A549 (cell line): Measurements from ENCODE around the gene IFNA2. TPM values are rescaled to one million over a fixed set of nuclear protein-coding genes. Genes with fewer than 3 reads are reported as not detected.

ENCODE experiments used
- ATAC-seq, 2 experiments: fragments of 200-7000 bp in 1 of 2; fragments of >200 bp in 1 of 2; cut with Nextera tagmentation in 1 of 2; cut with Tn5 transposase in 1 of 2; 3 replicates each; pipeline versions ENCODE4 v1.8.0 to v1.9.1; 2018 to 2020; ENCODE audit warnings: mild to moderate bottlenecking in 1 of 2, moderate library complexity in 1 of 2
- CTCF ChIA-PET: fragments of 300-600 bp; sonication (Branson Sonifier 250); formaldehyde crosslinking; extraction: SDS; loops from one replicate; lab custom pipeline; 2021; ENCODE audit warnings: antibody characterized with exemption, inconsistent platforms; lab: Yijun Ruan, JAX
- POLR2A ChIA-PET: fragments of 350-600 bp; formaldehyde crosslinking; extraction: SDS; loops from one replicate; lab custom pipeline; 2021; ENCODE audit warnings: antibody characterized with exemption, inconsistent platforms; lab: Yijun Ruan, JAX
- DNase-seq, 2 experiments: peaks; one replicate each; pipeline versions ENCODE4 v3.0.0 to v3.0.0-alpha.2; 2011 to 2016; ENCODE audit warnings: low read depth in 1 of 2, low spot score in 1 of 2
- FAIRE-seq: peaks from 2 replicates; lab custom pipeline; 2011; peaks lifted over from hg19 to GRCh38; lab: Jason Lieb, UNC
- H3K27ac ChIP-seq, 2 experiments: fragments of >200 bp; sonication (Bioruptor Twin); formaldehyde crosslinking; 3 replicates each; pipeline ENCODE4 v1.5.1; 2016 to 2017
- H3K4me1 ChIP-seq: fragments of >200 bp; sonication (Bioruptor Twin); formaldehyde crosslinking; 3 replicates; pipeline ENCODE4 v1.6.1; 2016
- H3K4me2 ChIP-seq: fragments of >200 bp; sonication (Bioruptor Twin); formaldehyde crosslinking; 3 replicates; pipeline ENCODE4 v1.6.1; 2016
- H3K4me3 ChIP-seq: fragments of >200 bp; sonication (Bioruptor Twin); formaldehyde crosslinking; 3 replicates; pipeline ENCODE4 v1.5.1; 2016
- H3K9me3 ChIP-seq: fragments of >200 bp; sonication (Bioruptor Twin); formaldehyde crosslinking; 3 replicates; pipeline ENCODE4 v1.6.1; 2016
- CEBPB ChIP-seq, 2 experiments: fragments of >200 bp in 1 of 2; sonication (Bioruptor Twin) in 1 of 2; formaldehyde crosslinking in 1 of 2; IDR thresholded peaks; 2 replicates each; pipeline ENCODE4 v1.6.1; 2012 to 2016
- EHMT2 ChIP-seq: fragments of 200-600 bp; sonication (generic); IDR thresholded peaks from 2 replicates; pipeline ENCODE4 v1.6.1; 2016; ENCODE audit warnings: antibody characterized with exemption, low read depth, mild to moderate bottlenecking, moderate library complexity
- EP300 ChIP-seq, 2 experiments: fragments of >200 bp; sonication (Bioruptor Twin); formaldehyde crosslinking; IDR thresholded peaks; 2 replicates in 1 of 2; 3 replicates in 1 of 2; pipeline ENCODE4 v1.6.1; 2016 to 2017
- FOSB ChIP-seq: fragments of 250-450 bp; sonication (Bioruptor Pico); IDR thresholded peaks from 2 replicates; pipeline ENCODE4 v1.5.0; 2020; ENCODE audit warnings: mild to moderate bottlenecking, moderate library complexity
- FOSL2 ChIP-seq, 2 experiments: fragments of 450-650 bp in 1 of 2; fragments of >200 bp in 1 of 2; sonication (Bioruptor Twin) in 1 of 2; formaldehyde crosslinking; IDR thresholded peaks; 2 replicates each; pipeline versions ENCODE4 v1.5.0 to v1.6.1; 2016 to 2020; ENCODE audit warnings: mild to moderate bottlenecking in 1 of 2, moderate library complexity in 1 of 2
- FOXS1 ChIP-seq: fragments of 250-450 bp; sonication (Bioruptor Pico); IDR thresholded peaks from 2 replicates; pipeline ENCODE4 v1.5.0; 2020; ENCODE audit warnings: mild to moderate bottlenecking, moderate library complexity
- GATA3 ChIP-seq: IDR thresholded peaks from 2 replicates; pipeline ENCODE4 v1.6.1; 2012; ENCODE audit warnings: borderline replicate concordance
- JUN ChIP-seq, 2 experiments: fragments of >200 bp; sonication (Bioruptor Twin); formaldehyde crosslinking; IDR thresholded peaks; 2 replicates in 1 of 2; 3 replicates in 1 of 2; pipeline ENCODE4 v1.6.1; 2016 to 2017
- KDM1A ChIP-seq: fragments of 200-600 bp; sonication (generic); IDR thresholded peaks from 2 replicates; pipeline ENCODE4 v1.6.1; 2016; ENCODE audit warnings: low read depth, mild to moderate bottlenecking
- KDM5A ChIP-seq: fragments of 200-600 bp; sonication (generic); IDR thresholded peaks from 2 replicates; pipeline ENCODE4 v1.6.1; 2016; ENCODE audit warnings: antibody characterized with exemption, mild to moderate bottlenecking
- MAZ ChIP-seq: fragments of 150-350 bp; IDR thresholded peaks from 2 replicates; pipeline ENCODE4 v1.6.1; 2014; ENCODE audit warnings: antibody characterized with exemption, low read depth, low read length, borderline replicate concordance
- NR3C1 ChIP-seq: fragments of >200 bp; sonication (Bioruptor Twin); formaldehyde crosslinking; IDR thresholded peaks from 3 replicates; pipeline ENCODE4 v1.6.1; 2017
- RAD21 ChIP-seq, 2 experiments: fragments of >200 bp in 1 of 2; sonication (Bioruptor Twin) in 1 of 2; formaldehyde crosslinking in 1 of 2; IDR thresholded peaks in 1 of 2; conservative IDR thresholded peaks in 1 of 2; 2 replicates in 1 of 2; 3 replicates in 1 of 2; pipeline ENCODE4 v1.6.1; 2012 to 2018; ENCODE audit warnings: inconsistent platforms in 1 of 2
- RARB ChIP-seq: fragments of 250-450 bp; sonication (Bioruptor Pico); IDR thresholded peaks from 2 replicates; pipeline ENCODE4 v1.8.0; 2021; ENCODE audit warnings: mild to moderate bottlenecking, moderate library complexity
- RCOR1 ChIP-seq: fragments of 150-350 bp; IDR thresholded peaks from 2 replicates; pipeline ENCODE4 v1.6.1; 2014; ENCODE audit warnings: antibody characterized with exemption, low read length, low read depth
- SMC3 ChIP-seq: fragments of >200 bp; sonication (Bioruptor Twin); formaldehyde crosslinking; IDR thresholded peaks from 3 replicates; pipeline ENCODE4 v1.6.1; 2018; ENCODE audit warnings: inconsistent platforms
- TP53 ChIP-seq: fragments of 250-450 bp; sonication (Bioruptor Pico); IDR thresholded peaks from 2 replicates; pipeline ENCODE4 v1.5.0; 2021; ENCODE audit warnings: mild to moderate bottlenecking, moderate library complexity
- ZC3H11A ChIP-seq: fragments of 450-650 bp; IDR thresholded peaks from 2 replicates; pipeline ENCODE4 v1.6.1; 2014; ENCODE audit warnings: antibody characterized with exemption, mild to moderate bottlenecking
- ZNF302 ChIP-seq: fragments of 250-450 bp; sonication (Bioruptor Pico); IDR thresholded peaks from 2 replicates; pipeline ENCODE4 v1.9.0; 2021; ENCODE audit warnings: inconsistent platforms, mild to moderate bottlenecking, moderate library complexity
- WGBS: methylation state at CpG from one replicate; pipeline ENCODE4 v1.1.6; 2017; ENCODE audit errors: missing lambda C conversion rate; 5-methylcytosine and 5-hydroxymethylcytosine counted together
- polyA plus RNA-seq, 4 experiments: library from polyadenylated mRNA; depleted of rRNA in 3 of 4; stranded (reverse); fragments of >200 nt; fragmentation: RNase III in 1 of 4; extraction: RNeasy Plus Mini Kit Qiagen cat#74134 plus additional on column Dnase treatment in 1 of 4; gene quantifications; 2 replicates in 3 of 4; 3 replicates in 1 of 4; pipeline ENCODE4 v1.2.3, GENCODE V29; 2011 to 2017
- TF ChIP-seq, protein P1 (sequence below): fragments of 250-450 bp; sonication (Bioruptor Pico); IDR thresholded peaks from 2 replicates; pipeline ENCODE4 v1.5.0; 2021; ENCODE audit warnings: mild to moderate bottlenecking, moderate library complexity, borderline replicate concordance
- TF ChIP-seq, protein P2 (sequence below): IDR thresholded peaks from 2 replicates; pipeline ENCODE4 v1.6.1; 2012
- TF ChIP-seq, protein P3 (sequence below): IDR thresholded peaks from 2 replicates; pipeline ENCODE4 v1.6.1; 2012
- TF ChIP-seq, protein P4 (sequence below): fragments of 150-350 bp; IDR thresholded peaks from 2 replicates; pipeline ENCODE4 v1.6.1; 2014; ENCODE audit warnings: low read depth, mild to moderate bottlenecking, low read length
- TF ChIP-seq, protein P5 (sequence below): fragments of >200 bp; sonication (Bioruptor Twin); formaldehyde crosslinking; IDR thresholded peaks from 3 replicates; pipeline ENCODE4 v1.6.1; 2016

IFNA2 gene
- polyA plus RNA-seq, 2 of the 4 experiments (the other 2 are of a cell fraction): not detected

DNA sequence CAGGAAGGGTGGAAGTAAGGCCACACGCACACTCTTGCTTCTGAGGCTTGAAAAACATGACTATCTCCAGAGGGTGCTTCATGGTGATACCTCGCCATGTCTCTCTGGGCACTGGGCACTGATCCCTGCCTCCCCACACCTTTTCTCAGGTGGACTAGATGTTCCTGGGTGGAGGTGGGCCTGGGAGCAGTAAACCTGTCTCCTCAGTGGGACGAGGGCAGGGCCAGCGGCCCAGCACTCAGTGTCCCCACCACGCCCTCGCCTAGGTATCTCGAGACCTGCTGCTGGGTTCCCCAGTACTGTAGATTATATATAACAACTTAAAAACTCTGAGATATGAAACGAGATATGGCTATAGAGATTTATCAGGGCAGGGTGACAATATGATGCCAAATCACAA, 22.9 kb downstream of the IFNA2 start:
- Histone ChIP-seq H3K9me3 (no peaks in the 10 kb centered on the region), H3K27ac (no peak overlapping the region), H3K4me3 (no peak overlapping the region), H3K4me2 (no peak overlapping the region), H3K4me1 (no peaks in the 10 kb centered on the region)
- TF ChIP-seq CEBPB (IDR thresholded peaks at IDR 0.05): no peak
- no peak for TF ChIP-seq TP53 (CRISPR knock-in tag)
- TF ChIP-seq, protein P1, sequence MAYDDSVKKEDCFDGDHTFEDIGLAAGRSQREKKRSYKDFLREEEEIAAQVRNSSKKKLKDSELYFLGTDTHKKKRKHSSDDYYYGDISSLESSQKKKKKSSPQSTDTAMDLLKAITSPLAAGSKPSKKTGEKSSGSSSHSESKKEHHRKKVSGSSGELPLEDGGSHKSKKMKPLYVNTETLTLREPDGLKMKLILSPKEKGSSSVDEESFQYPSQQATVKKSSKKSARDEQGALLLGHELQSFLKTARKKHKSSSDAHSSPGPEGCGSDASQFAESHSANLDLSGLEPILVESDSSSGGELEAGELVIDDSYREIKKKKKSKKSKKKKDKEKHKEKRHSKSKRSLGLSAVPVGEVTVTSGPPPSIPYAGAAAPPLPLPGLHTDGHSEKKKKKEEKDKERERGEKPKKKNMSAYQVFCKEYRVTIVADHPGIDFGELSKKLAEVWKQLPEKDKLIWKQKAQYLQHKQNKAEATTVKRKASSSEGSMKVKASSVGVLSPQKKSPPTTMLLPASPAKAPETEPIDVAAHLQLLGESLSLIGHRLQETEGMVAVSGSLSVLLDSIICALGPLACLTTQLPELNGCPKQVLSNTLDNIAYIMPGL: no peak
- TF ChIP-seq RARB (CRISPR knock-in tag): no peak
- no peak for TF ChIP-seq EP300 (IDR thresholded peaks at IDR 0.05)
- no peak for TF ChIP-seq ZC3H11A
- no peak for TF ChIP-seq FOXS1 (CRISPR knock-in tag)
- TF ChIP-seq, protein P2, sequence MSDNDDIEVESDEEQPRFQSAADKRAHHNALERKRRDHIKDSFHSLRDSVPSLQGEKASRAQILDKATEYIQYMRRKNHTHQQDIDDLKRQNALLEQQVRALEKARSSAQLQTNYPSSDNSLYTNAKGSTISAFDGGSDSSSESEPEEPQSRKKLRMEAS: no peak
- no peak for TF ChIP-seq SMC3
- TF ChIP-seq, protein P3, sequence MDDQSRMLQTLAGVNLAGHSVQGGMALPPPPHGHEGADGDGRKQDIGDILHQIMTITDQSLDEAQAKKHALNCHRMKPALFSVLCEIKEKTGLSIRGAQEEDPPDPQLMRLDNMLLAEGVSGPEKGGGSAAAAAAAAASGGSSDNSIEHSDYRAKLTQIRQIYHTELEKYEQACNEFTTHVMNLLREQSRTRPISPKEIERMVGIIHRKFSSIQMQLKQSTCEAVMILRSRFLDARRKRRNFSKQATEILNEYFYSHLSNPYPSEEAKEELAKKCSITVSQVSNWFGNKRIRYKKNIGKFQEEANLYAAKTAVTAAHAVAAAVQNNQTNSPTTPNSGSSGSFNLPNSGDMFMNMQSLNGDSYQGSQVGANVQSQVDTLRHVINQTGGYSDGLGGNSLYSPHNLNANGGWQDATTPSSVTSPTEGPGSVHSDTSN: no peak
- no peak for TF ChIP-seq ZNF302 (CRISPR knock-in tag)
- TF ChIP-seq RAD21 (conservative IDR thresholded peaks at IDR 0.05 in 1 of 2, IDR thresholded peaks at IDR 0.05 in 1 of 2): no peak
- no peak for TF ChIP-seq FOSL2 (IDR thresholded peaks at IDR 0.05)
- no peak for TF ChIP-seq FOSL2 (CRISPR knock-in tag; IDR thresholded peaks at IDR 0.05)
- no peak for TF ChIP-seq MAZ
- no peak for TF ChIP-seq RCOR1
- POLR2A ChIA-PET: no interaction called here
- DNase-seq (no peak), FAIRE-seq (no peak), ATAC-seq (no peak)
- CTCF ChIA-PET: no interaction called here
- WGBS: 45% methylated on average over 8 of the region's 8 CpGs

DNA sequence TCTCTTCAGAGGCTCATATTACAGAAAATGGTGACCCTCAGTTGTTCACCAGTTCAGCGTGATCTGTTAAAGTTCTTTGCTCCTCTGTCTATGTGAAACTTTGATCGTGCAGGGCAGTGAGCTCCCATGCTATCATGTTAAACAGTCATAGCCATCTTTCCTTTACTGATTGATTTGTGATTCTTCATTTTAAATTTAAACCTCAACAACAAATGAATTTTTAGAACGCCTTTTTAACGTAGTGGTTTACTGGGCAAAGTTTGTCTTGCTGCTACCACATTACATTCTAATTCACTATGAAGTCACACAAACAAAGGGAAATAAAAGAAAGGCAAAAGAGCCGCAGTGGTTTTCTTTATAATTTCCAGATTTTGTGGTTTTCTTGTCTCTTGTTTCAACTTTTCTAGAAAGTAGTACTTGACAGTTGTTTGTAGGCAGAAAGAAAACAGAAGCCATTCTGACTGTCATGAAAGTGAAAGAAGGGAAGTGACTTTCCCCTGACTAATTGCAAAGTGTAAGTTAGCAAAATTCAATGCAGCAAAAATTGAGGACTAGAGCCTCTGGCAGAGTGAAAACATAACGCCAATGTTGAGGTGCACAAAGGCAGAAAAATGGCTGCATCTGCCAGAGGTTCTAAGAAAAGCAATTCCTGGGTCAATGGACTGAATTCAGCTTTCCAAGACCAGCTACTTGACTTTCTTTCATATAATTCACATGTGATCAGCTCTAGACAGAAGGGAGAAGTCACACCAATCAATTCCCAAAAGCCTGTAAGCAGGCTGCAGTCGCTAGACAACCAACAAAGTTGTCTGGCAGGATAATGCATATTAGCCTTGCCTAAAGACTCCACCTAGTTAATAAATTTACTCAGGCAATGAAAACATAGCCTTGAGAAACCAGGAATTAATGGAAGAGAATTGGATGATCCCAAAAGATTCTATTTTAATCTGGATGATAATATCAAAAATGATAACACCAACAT, 27.4 kb downstream of the IFNA2 start:
- ChIA-PET CTCF (no interaction called here), POLR2A (no interaction called here)
- no peaks in the 10 kb centered on the region for H3K4me1 ChIP-seq
- no peak overlapping the region for H3K4me2 ChIP-seq
- H3K27ac ChIP-seq: no peak overlapping the region
- H3K4me3 ChIP-seq: no peak overlapping the region
- H3K9me3 ChIP-seq: peaks cover 6% of the 10 kb centered on the region; the same call in 1 of the 3 replicates
- DNase-seq: no peak
- FAIRE-seq: no peak
- no peak for ATAC-seq
- WGBS: 38% methylated on average over 7 of the region's 7 CpGs
- TF ChIP-seq NR3C1 (no peak), ZNF302 (CRISPR knock-in tag) (no peak), KDM1A (no peak), KDM5A (no peak), EP300 (IDR thresholded peaks at IDR 0.05) (no peak)

DNA sequence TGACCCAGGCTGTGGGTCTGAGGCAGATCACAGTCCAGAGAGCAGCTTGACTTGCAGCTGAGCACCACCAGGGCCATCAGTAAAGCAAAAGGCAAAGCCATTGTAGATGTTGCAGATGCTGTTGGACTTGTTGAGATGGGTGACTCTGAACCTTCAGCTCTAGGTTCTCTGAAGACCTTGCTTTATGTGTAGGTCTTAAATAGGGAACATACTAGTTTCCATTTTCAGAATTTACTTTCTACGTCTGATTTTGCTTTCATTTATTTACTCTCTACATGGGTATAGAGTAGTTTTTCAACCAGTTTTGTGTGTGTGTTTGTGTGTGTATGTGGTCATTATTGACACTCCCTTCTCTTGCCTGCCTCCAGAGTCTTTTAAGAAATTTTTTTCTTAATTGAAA, 34.4 kb downstream of the IFNA2 start, which contains the start of gene IFNA6:
IFNA6 (minus strand) TSS at position 101 of the 400 bp plus-strand sequence; CDS start at position 101, 0 bp downstream.
- ChIA-PET POLR2A (no interaction called here), CTCF (interaction anchor here (2.1 kb wide), 1 partner anchor 11 kb away, joined by 5 read pairs; no protein-coding TSS in a partner anchor)
- TF ChIP-seq KDM5A (no peak), ZC3H11A (no peak), ZNF302 (CRISPR knock-in tag) (no peak), NR3C1 (no peak), FOSB (CRISPR knock-in tag) (no peak), GATA3 (no peak), FOXS1 (CRISPR knock-in tag) (no peak), EHMT2 (no peak), JUN (IDR thresholded peaks at IDR 0.05) (no peak), CEBPB (IDR thresholded peaks at IDR 0.05) (no peak), TP53 (CRISPR knock-in tag) (no peak)
- TF ChIP-seq, protein P4, sequence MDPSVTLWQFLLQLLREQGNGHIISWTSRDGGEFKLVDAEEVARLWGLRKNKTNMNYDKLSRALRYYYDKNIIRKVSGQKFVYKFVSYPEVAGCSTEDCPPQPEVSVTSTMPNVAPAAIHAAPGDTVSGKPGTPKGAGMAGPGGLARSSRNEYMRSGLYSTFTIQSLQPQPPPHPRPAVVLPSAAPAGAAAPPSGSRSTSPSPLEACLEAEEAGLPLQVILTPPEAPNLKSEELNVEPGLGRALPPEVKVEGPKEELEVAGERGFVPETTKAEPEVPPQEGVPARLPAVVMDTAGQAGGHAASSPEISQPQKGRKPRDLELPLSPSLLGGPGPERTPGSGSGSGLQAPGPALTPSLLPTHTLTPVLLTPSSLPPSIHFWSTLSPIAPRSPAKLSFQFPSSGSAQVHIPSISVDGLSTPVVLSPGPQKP: no peak
- TF ChIP-seq, protein P5, sequence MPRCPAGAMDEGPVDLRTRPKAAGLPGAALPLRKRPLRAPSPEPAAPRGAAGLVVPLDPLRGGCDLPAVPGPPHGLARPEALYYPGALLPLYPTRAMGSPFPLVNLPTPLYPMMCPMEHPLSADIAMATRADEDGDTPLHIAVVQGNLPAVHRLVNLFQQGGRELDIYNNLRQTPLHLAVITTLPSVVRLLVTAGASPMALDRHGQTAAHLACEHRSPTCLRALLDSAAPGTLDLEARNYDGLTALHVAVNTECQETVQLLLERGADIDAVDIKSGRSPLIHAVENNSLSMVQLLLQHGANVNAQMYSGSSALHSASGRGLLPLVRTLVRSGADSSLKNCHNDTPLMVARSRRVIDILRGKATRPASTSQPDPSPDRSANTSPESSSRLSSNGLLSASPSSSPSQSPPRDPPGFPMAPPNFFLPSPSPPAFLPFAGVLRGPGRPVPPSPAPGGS: no peak
- Histone ChIP-seq H3K27ac (no peak within 1 kb of the TSS), H3K9me3 (peaks cover 6% of the 10 kb centered on the region; the same call in 1 of the 3 replicates), H3K4me1 (no peaks in the 10 kb centered on the region), H3K4me2 (no peak within 1 kb of the TSS), H3K4me3 (no peak within 1 kb of the TSS)
- 77% methylated on average over 1 of the region's 1 CpG for WGBS
- no peak for ATAC-seq
- no peak for FAIRE-seq
- no peak for DNase-seq
